SW480 (cell line): ENCODE results near the gene JAKMIP1.
"Not testable (repeated sequence)": the region's sequence is repeated elsewhere in the genome, so short reads cannot be mapped to it uniquely, and the experiment has no call there.

ENCODE experiments used
- DNase-seq: peaks from one replicate; pipeline ENCODE4 v3.0.0-alpha.2; 2016; ENCODE audit warnings: low spot score

The JAKMIP1 gene

DNA sequence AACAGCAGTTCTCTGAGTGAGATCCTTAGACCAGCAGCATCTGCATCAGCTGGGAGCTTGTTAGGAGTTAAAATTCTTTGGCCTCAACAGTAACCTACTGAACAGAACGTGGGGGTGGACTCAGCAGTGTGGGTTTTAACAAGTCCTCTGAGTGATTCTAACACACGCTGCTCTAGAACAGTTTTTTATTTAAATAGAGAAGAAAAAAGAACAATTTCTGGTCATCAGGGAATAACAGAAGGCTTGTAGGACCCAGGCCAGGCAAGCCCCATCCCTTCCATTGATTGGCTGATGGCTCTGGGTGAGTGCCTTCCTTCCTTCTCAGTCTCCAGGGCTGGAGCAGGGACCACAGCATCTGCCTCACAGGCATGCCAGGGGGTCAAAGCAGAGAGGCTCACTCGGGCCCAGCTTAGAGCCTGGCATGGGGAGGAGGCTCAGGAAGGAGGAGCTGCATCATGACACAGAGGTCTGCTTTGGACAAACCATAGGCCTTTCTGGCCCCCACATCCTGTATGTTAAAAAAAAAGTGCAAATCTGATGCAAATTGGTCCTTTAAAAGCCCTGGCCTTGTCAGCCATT is 56.7 kb downstream of the JAKMIP1 start:
- no peak for DNase-seq

DNA sequence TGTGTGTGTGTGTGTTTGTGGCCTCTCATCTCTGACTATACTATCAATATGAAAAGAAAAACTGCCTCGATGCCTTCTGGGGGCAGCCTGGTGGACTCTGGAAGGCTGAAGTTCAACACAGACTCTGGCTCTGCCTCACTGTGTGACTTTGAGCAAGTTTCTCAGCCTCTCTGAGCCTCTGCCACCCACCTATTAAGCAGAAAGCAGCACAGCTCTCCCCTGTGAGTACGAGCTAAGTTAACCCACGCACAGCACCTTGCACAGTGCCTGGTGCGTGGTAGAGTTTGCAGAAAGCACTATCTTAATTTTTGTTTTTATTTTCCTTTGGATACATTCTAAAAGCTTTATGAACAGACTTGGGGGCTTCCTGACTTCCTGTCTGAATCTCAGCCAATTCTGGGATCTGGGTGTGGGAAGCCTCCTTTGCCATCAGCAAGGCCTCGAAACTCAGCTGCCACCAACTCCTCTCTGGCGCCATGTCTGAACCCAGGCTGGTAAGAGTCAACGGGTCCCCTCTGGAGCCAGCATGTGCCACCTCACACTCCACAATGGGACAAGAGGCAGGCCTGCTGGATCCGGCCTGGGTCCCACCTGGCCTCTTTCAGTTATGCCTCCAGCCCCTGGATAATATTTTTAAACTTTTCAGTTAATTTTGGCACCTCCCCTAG is 57.3 kb downstream of the JAKMIP1 start:
- DNase-seq: no peak

DNA sequence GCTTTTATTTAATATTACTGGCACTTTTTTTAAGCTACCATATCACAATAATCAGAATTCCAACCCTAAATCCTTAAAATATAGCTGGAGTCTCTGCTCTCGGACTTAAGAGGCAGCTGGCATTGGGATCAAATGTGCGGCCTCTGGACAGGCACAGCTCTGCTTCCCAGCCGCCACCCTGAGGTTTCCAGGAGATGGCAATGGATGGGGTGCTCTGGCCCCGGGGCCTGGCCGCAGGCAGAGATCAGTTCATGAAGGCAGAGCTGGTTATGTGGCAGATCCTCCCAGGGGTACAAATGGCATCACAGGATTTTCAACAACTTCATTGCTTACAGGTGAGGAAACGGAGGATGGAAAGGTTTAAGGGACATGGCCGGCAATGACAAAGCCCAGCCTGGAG is 57.8 kb downstream of the JAKMIP1 start:
- no peak for DNase-seq

DNA sequence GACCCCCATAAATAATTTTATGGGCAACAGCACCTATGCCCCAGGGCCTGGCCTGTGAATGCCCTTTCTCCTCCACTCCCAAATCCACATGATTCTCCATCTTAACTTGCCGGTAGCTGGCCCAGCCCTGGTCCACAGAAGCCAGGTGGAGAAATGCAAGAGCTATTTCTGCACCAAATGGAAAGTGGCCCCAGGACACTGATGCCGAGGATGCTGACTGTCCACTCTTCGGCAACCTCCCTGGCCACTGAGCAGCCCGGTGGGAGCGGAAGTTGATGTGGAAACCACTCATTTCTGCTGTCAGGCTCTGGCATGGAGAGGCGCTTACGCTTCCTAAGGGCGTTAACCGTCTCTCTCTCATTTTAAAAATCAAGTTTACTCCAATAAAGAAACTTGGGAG is 58.8 kb downstream of the JAKMIP1 start:
- DNase-seq: no peak

DNA sequence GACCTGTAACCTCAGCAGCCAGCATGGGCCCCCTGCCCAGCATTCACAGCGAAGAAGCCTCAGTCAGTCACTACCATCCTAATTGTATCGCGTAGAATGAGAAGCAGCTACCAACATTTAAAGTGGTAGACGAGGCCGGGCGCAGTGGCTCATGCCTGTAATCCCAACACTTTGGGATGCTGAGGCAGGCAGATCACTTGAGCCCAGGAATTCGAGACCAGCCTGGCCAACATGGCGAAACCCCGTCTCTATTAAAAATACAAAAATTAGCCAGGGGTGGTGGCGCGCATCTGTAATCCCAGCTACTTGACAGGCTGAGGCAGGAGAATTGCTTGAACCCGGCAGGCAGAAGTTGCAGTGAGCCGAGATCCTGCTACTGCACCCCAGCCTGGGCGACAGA is 59.3 kb downstream of the JAKMIP1 start:
- not testable (repeated sequence) for DNase-seq

DNA sequence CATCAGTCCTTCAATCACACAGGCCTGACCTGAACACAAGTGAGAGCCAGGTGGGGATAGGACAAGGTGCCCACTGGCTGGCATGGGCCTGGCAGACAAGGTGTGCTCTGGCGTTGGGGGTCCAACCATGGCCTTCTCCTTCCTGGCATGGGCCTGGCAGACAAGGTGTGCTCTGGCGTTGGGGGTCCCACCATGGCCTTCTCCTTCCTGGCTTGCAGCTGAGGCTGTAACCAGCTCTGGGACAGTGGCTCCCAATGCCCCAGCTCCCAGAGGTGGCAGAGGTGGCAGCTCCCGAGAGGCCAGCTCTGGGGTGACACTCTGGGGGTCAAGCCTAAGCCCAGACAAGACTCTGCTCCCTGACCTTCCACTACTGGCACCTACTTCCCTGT is 62.6 kb downstream of the JAKMIP1 start:
- no peak for DNase-seq

DNA sequence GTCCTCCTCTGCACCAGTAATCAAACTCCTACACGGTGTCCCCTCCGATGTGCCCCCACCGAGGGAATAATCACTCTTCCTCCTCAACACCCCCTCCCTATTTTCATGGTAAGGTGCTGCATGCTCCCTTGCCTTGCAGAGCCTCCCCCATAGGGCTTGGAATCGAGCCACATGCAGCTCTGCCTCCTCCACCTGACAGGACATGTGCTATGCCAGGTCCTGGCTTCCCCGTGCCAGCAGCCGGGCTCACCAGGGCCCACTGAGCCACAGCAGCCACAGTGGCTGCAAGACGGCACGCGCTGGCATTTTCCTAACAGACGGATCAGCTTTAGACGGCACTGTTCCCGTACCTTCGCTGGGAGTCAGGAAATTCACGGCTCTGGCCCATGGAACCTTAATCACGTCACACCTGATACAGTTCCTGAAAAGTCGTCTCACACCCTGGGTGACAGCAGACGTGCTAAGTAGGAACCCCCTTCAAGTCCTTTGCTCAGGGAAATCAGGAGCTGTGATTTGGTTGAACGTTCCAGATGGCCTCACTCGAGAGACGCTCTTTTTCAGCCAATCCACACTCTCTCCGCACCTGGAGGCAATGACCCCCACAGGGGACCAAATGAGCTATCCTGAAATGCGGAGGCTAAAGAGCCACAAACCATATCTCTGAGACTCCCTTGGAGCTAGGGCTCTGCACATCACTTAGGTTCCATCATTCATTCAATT is 63.2 kb downstream of the JAKMIP1 start:
- no peak for DNase-seq

DNA sequence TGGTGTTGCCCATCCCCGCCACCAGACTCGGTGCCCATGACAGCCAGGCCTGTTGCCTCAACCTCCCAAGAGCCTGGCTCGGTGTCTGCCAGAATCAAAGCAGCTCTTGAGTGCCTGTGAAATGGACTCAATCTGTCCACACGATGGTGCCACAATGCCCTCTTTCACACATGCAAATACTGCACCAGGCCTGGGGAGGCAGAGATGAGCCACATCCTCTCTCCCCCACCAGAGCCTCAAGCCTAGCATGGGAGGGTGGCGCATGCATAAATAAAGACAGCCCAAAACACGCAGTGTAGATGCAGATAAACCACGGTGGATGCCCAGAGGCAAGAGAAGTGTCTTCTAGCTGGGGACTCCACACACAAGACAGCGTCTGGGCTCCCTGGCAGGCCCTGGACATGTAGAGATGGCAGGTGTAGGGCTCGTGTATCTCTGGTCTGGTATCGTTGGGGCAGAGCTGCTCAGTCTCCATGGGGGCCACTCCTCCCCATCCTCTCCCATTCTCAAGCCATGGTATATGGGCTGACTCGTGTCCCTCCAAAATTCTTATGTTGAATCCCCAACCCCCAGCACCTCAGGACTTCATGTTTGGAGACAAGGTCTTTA is 65.6 kb downstream of the JAKMIP1 start:
- peak; percentile 24 for DNase-seq

DNA sequence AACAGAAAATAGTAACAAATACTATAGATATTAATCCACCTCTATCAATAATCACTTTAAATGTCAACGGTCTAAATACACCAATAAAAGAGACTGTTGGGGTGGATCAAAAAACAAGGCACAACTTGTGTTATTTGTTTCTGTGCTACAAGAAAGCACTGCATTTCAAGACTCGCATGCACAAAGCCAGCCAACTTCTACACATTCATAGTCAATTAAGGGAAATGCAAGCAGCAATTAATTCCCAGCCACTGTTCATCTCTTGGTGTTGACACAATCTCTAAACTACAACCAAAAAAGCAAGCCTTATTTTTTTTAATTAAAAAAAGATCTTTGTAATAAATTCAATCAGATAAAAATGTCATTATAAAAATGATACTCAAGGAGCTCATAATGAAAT is 67.6 kb downstream of the JAKMIP1 start:
- DNase-seq: no peak

DNA sequence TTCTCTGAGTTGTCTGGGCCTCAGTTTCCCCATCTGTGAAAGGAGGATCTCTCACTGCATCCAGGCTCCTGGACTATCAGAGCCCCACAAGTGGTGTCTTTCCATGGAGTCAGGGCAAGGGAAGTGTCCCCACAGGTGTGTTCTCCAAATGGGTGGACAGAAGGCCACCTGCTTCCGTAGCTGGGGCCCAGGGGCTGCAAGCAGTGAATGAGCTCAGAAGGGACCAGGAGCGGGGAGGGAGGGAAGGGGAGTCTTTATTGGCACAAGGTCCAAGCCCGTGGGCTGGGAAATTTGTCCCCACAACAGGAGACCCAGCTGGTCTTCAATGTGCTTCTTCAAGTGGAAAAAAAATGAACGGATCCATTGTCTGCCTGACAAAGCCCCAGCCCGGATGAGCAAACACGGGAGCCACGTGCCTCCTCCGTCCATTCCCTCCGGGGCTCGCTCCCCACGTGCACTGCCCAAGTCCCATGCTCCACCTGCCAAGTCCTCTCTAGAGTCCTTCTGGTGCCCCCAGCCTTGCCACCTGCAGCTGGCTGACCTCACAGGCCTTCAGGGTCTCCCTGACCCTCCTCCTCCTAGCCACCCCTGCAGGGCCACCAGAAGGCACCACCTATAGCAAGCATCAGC is 72.0 kb downstream of the JAKMIP1 start:
- DNase-seq: no peak

DNA sequence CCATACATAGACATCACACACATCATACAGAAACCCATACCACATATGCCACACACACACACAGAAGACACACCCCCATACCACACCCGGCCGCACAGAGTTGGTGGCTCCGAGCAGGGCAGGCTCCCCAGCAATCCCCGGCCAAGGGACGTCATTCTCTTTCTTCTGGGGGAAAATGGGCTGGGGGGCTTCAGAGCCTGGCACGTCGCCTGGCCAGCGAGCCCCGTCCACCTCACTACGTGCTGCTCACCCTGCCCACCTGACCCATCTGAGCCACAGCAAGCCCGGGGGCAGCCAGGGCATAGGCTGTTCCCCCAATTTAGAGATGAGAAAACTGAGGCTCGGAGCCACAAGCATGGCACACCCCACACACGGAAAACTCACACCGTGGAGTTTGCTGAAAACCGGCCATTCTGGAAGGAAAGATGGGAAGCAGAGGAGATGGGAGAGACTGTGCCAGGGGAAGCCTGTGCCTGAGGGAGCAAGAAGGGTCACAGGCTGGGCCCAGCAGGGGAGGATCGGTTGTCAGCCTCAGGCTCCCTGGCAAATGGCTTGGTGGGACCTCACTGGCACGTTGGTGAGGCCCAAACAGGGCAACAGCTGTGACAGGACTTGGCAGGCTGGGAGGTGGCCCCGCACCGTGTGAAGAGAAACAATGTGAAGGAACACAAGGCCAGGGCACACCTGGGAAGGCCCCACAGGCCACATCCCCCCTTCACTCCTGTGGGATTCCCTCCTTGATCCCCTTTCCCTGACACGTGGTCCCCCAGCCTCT is 73.2 kb downstream of the JAKMIP1 start:
- no peak for DNase-seq

DNA sequence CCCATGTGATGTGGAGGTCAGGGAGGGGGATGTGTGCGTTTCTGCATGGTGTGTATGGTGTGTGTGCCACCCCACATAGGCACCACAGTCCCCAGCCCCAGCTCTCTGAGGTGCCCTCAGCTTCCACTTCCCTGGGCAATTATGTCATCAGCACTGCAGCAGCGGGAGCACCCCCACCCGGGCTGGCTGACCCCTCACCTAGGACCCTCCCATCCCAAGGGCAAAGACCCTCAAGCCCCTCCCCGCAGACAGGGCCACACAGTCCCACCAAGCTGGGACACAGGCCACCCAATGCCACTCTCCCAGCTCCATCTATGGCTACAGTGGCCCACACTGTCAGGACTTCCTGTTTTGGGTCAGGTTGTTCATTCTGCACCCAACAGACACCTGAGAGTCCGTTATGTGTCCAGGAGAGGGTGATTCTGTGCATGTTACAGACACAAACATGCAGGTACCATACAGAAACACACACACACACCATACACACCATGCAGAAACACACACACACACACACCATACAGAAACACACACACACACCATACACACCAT is 75.2 kb downstream of the JAKMIP1 start:
- DNase-seq: no peak

DNA sequence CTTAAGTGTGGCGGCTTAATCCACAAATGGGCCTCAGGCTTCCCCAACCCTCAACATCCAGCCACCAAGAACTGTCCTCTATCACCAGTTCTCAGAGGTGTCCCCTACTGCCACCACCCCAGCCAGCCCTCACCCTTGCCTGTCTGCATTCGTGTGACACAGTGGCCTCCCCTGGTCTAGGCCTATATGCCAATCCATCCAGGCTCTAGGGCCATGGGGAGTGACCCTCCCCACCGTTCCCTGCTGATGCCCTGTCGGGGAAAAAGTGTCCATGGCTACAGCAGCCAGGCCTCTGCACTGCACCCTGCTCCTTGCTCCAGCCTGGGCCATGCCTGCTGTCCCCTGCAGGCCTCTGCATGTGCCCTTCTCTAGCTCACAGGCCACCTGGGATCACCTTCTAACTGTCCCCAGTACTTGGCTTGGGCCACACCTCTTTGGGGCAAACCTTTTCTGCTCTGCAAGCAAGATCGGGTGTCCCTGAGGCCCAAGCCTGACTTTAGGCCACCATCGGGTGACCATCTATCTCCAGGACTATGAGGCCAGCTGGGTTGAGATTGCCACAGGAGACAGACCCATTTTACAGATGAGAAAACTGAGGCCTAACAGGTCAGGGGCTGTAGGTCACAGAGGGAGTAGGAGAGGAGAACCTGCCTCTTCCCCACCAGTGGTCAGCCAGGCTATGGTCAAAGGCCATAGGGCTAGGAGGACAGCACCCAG is 75.8 kb downstream of the JAKMIP1 start:
- no peak for DNase-seq

DNA sequence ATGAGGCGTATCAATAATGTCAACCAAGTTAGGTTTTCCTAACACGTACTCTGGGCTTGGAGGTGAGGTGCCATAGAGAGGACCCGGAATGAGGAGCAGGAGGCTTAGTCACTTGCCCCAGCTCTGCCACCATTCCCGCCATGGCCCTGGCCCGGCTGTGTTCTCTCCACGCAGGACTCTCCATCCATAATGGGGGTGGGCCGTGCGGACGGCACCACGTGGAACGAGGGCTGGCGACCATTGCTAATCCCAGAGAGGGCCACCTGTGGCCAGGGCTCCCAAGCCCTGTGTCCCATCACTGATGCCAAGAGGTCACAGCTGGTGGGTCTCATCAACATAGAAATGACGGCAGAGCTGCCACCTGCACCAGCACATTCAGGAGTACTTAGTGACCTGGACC is 76.4 kb downstream of the JAKMIP1 start:
- no peak for DNase-seq

DNA sequence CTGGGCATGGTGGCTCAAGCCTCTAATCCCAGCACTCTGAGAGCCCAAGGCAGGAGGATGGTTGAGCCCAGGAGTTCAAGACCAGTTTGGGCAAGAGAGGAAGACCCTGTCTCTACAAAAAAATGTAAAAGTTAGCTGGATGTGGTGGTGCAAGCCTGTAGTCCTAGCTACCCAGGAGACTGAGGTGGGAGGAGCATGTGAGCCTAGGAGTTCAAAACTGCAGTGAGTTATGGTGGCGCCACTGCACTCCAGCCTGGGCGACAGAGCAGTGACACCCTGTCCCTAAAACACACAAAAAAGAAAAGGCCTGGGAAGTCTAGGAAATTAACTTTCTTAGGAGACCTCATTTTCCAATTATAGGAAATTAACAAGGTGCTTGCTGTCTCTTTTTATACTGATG is 76.8 kb downstream of the JAKMIP1 start:
- no peak for DNase-seq

DNA sequence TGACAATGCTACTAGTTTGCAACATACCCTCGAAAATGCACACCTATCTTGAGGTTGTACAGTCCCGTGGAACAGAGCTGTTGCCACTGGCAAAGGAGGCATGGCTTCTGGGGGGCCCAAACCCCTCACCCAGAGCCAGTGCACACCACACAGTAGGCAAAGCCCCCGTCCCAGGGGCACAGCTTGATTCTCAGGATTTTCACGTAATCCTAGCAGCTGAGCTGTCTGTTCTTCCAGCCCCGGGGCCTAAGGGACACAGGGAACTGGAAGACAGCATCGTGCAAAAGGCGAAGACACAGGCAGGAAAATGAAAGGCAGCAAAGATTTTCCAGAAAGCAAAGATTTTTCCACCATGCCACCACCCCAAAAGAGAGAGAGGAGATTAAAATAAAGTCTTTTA is 77.2 kb downstream of the JAKMIP1 start:
- DNase-seq: no peak

DNA sequence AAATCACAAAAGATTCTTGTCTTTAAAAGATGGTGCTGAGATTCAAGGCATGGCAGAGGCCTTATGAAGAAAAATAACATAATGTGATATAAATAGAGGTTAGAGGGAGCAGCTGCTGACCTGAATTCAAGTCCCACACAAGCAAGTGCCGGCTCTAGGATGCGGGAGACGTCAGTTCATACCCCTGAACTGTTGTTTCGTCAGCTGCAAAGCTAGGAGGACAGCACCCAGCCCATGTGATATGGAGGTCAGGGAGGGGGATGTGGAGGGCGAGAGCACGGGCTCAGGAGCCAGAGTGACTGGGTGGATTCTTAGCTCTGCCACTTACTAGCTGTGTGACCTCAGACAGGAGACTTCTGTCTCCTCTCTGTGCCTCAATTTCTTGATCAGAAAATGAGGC is 77.9 kb downstream of the JAKMIP1 start:
- no peak for DNase-seq

DNA sequence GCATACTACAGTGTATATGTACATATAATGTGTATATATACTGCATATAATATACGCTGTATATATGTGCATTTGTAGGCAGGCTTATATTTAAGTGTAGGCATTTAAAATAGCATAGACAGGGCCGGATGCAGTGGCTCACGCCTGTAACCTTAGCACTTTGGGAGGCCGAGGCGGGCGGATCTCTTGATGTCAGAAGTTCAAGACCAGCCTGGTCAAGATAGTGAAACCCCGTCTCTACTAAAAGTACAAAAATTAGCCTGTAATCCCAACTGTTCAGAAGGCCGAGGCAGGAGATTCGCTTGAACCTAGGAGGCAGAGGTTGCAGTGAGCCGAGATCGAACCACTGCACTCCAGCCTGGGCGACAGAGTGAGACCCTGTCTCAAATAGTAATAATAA is 78.4 kb downstream of the JAKMIP1 start:
- DNase-seq: no peak

DNA sequence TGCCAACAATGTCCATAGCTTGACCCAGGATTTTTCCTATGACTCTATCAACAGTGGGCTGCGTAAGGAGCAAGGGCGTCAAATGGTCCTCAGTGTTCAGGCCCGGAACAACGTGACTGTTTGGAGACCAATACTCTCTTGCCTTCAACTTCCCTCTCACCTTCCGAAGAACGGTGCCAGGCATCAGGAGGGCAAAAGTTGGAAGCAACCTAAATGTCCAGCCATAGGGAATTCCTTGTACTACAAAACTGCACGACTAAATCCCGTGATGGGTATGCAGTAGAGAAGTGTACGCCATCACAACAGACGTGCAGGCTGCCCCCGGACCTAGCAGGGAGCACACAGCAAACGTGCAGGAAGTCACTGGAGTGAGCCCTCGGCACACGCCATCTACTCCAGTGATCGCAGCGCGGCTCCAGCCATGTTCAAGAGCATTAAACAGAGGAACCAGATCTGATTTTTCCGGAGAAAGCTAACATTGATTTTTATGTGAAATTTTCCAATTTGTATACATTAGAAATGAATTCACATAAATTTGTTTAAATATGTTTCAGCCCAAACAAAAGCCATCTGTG is 79.0 kb downstream of the JAKMIP1 start:
- no peak for DNase-seq

DNA sequence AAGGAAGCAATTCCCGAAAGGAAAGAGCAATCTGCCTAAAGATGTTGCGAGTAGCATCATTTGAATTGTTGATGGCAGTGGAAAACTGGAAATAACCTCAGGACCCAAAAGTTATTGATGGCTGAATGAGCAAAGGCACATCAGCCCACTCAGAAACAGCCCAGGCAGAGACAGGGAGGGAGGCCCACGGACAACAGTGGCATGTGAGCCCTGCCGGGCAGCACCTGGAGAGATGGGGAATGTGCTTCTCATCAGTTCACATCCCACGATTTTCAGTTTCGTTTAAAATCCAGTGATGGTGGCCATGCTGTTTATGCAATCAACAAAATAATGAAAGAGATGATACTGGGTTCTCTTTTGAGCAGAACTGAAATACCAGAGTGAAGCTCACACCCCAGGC is 80.0 kb downstream of the JAKMIP1 start:
- no peak for DNase-seq
